Measurements from ENCODE around the gene MSL3B.

MSL3B gene

GRCh38 chr2:233854241-233854981 is 13.8 kb downstream of the MSL3B start, which contains the start of gene HJURP (continued):
- TF ChIP-seq TEAD4 (IDR thresholded peaks at IDR 0.05; ENCODE audit: low read length) = peak; percentile 76
- TF ChIP-seq TEAD4 (CRISPR knock-in tag; IDR thresholded peaks at IDR 0.05; ENCODE audit: borderline replicate concordance) = no peak
- no peak; the same call in 1 of the 2 replicates for TF ChIP-seq VEZF1 (CRISPR knock-in tag; IDR thresholded peaks at IDR 0.05)
- TF ChIP-seq SLC30A9 (CRISPR knock-in tag; IDR thresholded peaks at IDR 0.05) = no peak
- no peak for TF ChIP-seq THRAP3 (IDR thresholded peaks at IDR 0.05; ENCODE audit: borderline replicate concordance)
- peak; percentile 96 for TF ChIP-seq ETV5 (CRISPR knock-in tag; IDR thresholded peaks at IDR 0.05; ENCODE audit: low read depth)
- TF ChIP-seq MXD1 (CRISPR knock-in tag; IDR thresholded peaks at IDR 0.05; ENCODE audit: borderline replicate concordance, poor library complexity, severe bottlenecking) = no peak
- peak; percentile 73 for TF ChIP-seq MBD2 (IDR thresholded peaks at IDR 0.05; ENCODE audit: borderline replicate concordance, low read depth)
- TF ChIP-seq SIN3B (IDR thresholded peaks at IDR 0.05; ENCODE audit: low read depth) = no peak; the same call in 1 of the 2 replicates
- TF ChIP-seq ZNF444 (CRISPR knock-in tag; IDR thresholded peaks at IDR 0.05) = no peak
- no peak for TF ChIP-seq CHD1 (IDR thresholded peaks at IDR 0.05; ENCODE audit: low read length)
- TF ChIP-seq SAFB2 (IDR thresholded peaks at IDR 0.05; ENCODE audit: borderline replicate concordance, low read depth, low read length, severe bottlenecking) = no peak
- TF ChIP-seq ZBTB7A (IDR thresholded peaks at IDR 0.05; ENCODE audit: borderline replicate concordance, control insufficient read depth, low read depth, low read length) = peak; percentile 93
- no peak for TF ChIP-seq NR1H2 (CRISPR knock-in tag; IDR thresholded peaks at IDR 0.05)
- no peak for TF ChIP-seq ZNF707 (CRISPR knock-in tag; conservative IDR thresholded peaks at IDR 0.05)
- peak; percentile 72 for TF ChIP-seq ATF3 (IDR thresholded peaks at IDR 0.05)
- TF ChIP-seq ATF3 (CRISPR knock-in tag; conservative IDR thresholded peaks at IDR 0.05) = 0 out of 2 replicates have a peak, but pooled peaks have one; percentile 51
- TF ChIP-seq ELF4 (CRISPR knock-in tag; IDR thresholded peaks at IDR 0.05) = no peak
- no peak for TF ChIP-seq MTF1 (CRISPR knock-in tag; IDR thresholded peaks at IDR 0.05; ENCODE audit: borderline replicate concordance)
- peak; percentile 60; the same call in 1 of the 2 replicates for TF ChIP-seq FOXP1 (CRISPR knock-in tag; IDR thresholded peaks at IDR 0.05)
- TF ChIP-seq PREB (CRISPR knock-in tag; IDR thresholded peaks at IDR 0.05) = no peak
- peak; percentile 39; the same call in 1 of the 2 replicates for TF ChIP-seq BRD4 (IDR thresholded peaks at IDR 0.05)
- no peak for TF ChIP-seq KLF13 (tag; IDR thresholded peaks at IDR 0.05; ENCODE audit: borderline replicate concordance, low read depth)

Data from K562 (cell line).